HG02852 (cell line): ENCODE measurements around the gene MYBPHL.

ENCODE experiments used
- ATAC-seq: cut with Tn5 transposase; IDR thresholded peaks from one replicate; pipeline ENCODE4 v1.9.1; 2021; ENCODE audit warnings: mild to moderate bottlenecking, moderate library complexity; ENCODE audit not compliant: unreplicated experiment

The MYBPHL gene, protein sequence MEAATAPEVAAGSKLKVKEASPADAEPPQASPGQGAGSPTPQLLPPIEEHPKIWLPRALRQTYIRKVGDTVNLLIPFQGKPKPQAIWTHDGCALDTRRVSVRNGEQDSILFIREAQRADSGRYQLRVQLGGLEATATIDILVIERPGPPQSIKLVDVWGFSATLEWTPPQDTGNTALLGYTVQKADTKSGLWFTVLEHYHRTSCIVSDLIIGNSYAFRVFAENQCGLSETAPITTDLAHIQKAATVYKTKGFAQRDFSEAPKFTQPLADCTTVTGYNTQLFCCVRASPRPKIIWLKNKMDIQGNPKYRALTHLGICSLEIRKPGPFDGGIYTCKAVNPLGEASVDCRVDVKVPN

DNA sequence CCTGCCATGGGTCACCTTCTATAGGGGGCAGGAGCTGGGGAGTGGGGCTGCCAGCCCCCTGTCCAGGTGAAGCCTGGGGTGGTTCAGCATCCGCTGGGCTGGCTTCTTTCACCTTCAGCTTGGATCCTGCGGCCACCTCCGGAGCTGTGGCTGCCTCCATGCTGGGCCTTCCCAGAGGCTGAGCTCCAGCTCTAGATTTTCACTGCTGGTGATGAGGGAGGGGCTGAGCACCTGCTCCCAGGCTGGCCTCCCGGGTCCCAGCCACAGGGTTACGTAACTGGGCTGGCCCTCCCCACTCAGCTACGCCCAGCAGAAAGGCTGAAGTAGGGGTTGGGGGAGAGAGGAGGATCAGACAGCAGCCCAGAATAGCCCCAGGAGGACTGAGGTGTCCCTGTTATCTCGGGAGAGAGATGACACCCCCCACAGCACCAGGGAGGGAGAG, at the start of gene MYBPHL:
MYBPHL (minus strand) TSS at position 180 of the 442 bp plus-strand sequence; CDS start at position 160, 20 bp downstream.
- ATAC-seq = no peak

DNA sequence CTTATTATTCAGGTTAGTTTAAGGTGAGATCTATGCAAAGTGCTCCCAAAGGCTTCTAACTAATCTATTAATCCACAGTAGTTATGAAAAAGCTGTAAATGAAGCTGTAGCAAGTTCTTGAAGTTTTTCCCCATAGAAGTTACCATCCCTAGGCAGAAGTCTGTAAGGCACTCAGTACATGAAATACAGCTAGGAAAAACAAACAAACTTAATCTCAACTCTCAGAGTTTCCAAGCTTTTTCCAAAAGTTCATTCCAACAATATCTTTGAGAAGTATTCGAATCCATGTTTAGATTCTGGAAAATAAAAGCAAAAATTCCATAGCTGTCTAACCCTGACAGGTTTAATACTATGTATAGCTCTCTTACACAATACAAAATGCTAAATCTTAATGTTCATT, 49.7 kb upstream of the MYBPHL start:
- ATAC-seq = no peak

DNA sequence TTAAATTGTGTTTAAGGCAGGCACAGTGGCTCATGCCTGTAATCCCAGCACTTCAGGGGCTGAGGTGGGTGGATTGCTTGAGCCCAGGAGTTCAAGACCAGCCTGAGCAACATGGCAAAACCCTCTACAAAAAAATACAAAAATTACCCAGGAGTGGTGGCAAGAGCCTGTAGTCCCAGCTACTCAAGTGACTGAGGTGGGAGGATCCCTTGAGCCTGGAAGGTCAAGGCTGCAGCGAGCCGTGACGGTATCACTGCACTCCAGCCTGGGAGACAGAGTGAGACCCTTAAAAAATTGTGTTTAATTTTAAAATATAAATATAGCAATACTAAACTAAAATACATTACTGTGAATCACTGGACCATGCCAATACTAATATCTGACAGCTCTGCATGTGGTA, 48.1 kb upstream of the MYBPHL start:
- no peak for ATAC-seq

DNA sequence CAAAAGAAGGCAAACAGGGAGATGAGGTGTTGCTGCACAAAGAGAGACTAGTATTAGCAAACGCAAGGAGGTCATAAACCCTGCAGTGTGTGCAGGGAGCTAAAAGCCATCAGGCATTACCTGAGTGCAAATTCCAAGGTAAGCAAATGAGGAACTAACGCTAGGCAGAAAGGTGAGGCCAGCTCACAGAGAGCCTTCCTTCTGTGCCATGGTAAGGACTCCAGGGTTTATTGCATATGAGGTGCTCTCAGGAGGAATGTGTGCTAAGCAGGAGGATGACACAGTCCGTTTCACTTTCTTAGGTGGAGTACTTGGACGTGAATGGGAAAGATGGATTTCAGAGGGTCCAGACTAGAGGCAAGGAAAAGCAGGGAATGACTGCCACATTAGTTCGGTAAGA, 44.6 kb upstream of the MYBPHL start:
- ATAC-seq = no peak

DNA sequence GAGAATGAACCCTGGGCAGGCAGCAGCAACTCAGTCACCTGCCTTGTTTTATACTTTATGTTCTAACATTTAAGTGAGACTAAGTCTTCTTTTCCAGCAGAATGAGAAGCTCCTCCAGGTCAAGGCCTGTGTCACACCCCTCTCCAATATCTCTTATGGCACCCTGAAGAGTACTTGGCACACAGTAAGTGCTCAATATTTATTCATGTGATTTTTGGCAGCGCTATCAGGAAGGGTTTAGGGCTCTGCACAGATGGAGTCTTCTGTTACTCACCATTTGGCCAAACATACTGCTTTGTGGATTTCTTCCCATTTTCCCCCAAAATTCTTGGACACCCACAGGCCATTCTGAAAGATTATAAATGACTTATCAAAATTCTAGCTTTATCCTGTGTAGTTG, 43.8 kb upstream of the MYBPHL start:
- ATAC-seq = no peak

DNA sequence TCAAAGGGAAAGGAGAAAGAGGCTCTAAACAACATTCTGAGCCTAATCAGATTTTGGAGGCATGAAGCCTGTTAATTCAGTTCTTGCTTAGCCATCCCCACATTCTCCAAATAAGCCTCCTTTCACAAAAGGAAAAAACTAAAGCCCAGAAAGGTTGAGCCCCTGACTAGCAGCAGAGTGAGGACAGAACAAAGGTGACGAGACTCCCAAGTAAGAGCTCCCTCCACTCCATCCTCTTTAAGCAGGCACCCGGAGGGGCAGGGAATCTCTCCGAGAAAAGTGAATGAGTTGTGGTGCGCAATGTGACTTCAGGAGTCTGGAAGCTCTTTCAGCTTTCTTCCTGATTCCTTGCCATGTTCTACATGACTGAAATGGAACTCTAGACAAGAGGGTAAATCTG, 43.4 kb upstream of the MYBPHL start:
- no peak for ATAC-seq

DNA sequence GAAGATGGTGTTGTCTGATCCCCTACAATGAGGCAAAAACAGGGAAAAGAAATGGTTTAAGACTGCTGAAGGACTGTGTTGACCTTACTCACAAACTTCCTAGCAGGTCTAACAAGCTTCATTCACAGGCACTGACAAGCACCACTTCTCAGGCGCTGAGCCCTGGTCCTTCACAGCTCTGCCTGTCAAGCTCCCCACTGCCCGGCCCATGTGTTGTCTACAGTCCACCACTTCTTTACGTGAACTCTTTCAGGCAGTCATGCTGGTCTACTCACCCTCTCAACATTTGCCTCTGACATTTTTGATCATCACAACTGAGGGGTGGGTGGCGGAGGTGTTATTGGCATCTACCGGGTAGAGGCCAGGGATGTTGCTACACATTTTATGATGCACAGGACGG, 40.7 kb upstream of the MYBPHL start:
- no peak for ATAC-seq

DNA sequence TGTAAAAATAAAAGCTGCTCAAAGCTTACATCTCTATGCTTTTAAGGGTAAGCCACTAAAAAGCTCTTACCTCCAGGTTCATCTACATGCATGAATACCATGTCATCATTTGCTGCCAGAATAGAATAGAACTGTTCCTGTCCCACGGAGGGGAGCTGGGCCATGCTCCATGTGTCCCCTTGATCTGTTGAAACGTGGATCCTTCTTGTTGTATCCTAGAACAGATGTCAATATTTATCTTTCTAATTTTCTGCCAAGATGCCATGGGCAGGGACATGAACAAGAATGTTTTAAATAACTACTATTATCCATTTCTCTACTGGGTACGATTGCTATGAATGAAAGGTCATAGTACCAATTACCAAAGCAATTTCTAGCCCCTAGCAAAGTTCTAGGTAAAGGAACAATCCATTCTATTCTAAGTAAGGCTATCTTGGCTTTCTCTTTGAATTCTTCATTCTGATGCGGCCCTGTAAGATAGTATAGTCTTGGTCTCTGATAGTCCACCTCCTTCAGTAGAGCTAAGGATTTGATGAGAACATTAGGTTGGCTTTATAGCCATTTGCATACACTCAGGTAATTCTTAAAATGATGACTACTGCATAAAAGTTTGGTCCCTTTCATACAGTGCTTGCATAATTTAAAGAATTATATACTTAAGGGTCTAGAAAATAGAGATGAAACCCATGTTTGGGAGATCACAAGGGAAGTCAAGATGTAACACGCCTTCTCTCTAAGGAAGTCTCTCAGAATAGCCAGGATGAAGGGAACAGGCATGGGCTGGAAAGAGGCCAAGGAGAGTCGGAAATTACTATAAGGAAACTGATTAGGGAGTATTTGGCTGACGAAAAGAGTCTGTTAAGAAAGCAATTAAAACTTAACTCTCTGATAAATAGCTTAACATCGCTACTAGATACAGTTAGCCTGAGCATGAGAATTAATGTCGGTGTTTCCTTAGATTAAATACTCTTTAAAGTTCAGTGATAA, 35.4 kb upstream of the MYBPHL start:
- ATAC-seq = no peak

DNA sequence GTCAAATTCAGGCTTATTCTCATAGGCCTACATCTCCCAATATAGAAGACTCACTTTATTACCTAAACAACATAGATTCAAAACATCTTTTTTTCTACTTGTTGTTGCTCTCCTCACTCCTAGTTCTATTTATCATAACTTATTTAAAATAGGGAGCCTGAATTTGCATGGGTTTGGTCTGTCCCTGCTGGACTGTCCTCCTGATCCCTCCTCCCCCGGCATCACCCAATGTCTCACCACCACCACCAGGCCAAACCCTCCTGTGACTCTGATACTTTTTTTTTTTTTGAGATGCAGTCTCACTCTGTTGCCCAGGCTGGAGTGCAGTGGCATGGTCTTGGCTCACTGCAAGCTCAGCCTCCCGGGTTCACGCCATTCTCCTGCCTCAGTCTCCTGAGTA, 31.8 kb upstream of the MYBPHL start:
- ATAC-seq = no peak

DNA sequence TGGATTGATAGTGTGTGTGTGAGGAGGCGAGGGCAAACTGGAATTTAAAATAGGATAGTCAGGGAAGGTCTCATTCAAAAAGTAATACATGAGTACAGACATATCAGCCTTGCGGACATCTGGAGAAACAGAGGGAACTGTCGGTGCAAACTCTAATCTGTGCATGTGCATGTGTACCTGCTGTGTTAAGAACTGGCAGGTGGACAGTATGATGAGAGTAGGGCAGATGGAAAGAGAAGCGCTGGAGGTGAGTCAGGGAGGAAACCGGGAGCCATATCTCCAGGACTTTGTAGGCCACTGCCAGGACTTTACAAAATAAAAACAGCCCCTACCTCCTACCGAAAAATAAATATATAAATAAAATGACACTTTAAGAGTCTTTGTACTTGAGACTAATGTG, 31.3 kb upstream of the MYBPHL start:
- no peak for ATAC-seq

DNA sequence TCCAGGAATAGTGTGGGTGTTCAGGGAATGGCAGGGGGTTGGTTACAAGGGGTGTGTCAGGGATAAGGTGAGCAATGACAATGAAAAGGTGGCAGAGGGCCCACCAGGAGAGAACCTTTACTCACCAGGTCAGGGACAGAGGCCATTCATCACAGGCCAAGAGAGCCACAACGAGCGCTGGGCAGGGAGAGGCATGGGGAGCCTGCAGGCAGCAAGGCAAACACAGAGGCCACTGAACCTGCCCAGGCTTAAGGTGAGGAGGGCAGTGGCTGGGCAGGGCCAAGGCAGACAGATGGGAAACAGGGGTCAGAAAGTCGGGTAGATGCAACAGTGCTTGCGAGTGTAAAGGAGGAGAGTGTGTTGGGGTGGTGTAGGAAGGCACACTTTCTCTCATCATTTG, 28.3 kb upstream of the MYBPHL start:
- no peak for ATAC-seq

DNA sequence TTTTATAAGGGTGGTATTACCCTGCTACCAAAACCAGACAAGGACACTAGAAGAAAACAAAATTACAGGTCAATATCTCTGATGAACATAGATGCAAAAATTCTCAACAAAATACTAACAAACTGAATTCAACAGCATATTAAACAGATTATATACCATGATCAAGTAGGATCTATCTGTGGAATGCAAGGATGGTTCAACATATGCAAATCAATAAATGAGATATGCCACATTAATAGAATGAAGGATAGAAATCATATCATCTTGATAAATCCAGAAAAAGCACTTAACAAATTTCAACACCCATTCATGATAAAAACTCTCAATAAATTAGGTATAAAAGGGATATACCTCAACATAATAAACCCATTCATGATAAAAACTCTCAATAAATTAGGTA, 24.3 kb upstream of the MYBPHL start:
- ATAC-seq = no peak

DNA sequence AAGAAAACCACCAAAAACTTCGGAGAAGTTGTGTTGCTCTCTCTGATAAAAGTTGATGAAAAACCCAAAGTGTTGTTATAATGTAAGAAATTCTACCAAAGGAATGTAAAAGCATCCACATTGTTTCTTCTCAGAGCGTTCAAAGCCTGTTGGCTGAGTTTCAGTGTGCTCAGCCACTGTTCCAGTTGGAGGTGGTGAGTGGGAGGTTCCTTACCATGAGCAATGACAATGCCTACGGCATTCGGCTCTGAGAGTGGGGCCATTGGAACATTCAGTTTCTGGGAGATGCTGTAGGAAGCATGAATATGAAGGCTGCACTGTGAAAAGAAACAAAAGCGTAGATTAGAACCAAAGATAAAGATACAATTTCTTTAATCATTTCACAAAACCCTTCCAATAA, 20.5 kb upstream of the MYBPHL start:
- ATAC-seq = no peak

DNA sequence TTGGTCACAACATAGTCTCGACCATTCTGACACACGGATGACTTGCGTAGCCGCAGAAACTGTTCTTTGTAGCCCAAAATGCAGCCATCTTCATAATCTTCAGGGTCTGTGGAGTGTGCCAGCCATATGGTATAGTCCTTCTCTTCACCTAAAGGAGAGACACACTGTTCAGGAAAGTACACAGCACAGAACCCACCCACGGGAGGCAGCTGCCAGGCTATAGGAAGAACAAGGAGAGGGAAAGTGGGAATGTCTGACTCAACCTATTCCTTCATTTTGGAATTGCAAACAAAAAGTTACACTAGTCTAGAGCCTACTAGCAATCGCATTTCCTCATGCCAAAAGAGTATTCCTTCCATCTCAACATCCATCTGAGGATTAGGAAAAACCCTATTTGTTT, 16.2 kb upstream of the MYBPHL start:
- no peak for ATAC-seq

DNA sequence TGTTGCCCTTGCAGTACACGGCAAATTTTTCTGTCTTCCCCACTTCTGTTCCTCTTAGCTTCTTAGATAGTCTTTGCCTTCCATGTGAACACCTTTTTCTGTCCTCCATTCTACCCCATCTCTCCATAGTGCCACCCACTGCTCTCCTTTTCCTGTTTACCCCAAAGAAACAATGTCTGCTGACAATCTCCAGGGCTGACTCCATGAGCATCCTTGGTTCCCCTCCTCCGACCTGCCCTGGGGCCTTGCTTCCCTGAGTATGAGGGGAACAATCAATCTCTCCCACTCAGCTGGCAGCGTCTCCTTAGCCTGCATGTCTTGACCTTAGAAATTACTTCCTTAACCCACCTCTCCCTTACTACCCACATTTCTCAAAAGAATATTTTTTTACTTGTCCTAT, 12.3 kb upstream of the MYBPHL start:
- ATAC-seq = no peak

DNA sequence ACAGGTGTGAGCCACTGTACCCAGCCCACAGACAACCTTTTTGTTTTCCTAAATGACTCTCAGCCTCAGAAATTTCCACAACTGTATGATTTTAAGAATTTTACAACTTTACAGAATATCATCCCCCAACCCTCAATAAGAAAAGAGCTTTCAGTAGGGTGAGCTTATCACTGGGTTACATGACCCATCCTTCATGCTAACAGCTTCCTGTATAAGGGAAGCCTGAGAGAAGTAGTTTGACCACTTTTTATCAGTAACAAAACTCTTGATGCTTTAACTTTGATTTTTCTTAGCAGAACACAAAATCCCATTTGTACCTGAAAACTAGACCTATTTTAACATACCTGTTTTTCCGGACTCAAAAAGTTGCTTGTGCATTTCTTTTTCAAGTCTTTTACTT, 9.7 kb upstream of the MYBPHL start:
- no peak for ATAC-seq

DNA sequence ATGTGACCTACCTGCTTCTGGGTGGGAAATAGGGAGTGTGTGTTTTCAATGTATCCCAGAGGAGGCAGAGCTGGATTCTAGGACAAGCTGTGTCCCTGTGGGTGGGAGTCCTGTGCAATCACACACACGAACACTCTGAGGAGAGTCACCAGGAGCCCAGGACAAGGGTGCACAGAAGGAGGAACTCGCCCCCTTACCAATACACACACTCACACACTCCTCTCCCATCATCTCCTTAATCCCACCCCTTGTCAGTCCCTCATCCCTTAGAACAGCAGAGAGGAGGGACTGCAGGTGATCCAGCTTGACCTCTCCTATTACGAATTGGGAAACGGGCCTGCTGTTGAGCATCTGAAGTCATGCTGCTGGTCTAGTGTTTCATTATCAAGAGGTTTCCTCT, 8.5 kb upstream of the MYBPHL start:
- no peak for ATAC-seq

DNA sequence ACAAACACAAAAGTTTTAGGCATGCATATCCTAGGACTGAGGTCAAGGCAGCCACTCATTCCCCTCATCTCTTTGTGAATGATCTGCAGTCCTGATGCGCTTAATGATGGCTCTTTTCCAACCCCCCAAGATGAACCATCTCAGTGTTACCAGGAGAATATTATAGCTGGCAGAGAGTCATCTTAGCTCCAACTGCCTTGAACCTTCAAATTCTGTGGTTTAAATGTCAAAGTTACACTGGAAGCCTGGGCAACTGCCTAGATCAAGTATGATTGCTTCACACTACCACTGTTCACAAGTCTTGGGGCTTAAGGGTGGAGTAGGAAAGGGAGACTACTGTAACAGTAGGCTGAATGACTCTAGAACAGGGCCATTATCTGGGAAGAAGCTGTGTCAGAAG, 8.0 kb upstream of the MYBPHL start:
- ATAC-seq = no peak

DNA sequence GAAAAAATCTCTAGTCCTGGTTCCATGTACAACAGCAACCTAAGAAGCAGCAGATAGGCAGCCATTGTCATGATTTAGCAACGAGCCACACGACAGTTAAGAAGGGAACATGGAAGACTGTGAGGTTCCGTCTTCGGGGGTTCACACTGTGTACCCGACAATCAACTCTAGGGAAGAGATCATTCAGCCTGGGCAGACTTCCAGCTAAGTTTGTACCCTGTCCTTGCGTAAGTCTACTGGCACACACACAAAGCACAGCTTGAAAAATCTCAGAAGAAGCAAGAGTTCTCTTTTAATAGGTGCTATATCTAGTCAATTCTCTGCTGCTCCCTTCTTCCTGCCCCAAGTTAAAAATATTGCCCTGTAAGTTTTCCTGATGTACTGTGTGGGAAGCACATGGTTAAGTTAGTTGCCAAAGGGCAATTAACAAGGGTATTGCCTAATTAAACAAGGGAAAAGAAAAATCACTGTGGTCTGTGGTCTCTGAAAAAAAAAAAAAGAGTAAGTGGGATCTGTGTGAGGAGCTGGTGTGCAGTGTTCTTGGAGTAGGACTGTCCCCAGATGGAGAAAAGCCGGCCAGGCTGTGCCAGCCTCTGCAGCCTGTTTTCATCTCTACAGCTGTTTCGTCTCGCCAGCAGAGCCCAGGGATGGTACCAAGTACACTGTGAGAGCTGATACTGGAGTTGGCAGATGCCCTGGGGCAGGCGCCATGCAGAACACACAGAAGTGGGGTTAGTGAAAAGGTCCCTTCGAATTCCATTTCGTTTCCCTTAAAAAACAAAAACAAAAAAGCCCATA, 6.4 kb upstream of the MYBPHL start:
- no peak for ATAC-seq

DNA sequence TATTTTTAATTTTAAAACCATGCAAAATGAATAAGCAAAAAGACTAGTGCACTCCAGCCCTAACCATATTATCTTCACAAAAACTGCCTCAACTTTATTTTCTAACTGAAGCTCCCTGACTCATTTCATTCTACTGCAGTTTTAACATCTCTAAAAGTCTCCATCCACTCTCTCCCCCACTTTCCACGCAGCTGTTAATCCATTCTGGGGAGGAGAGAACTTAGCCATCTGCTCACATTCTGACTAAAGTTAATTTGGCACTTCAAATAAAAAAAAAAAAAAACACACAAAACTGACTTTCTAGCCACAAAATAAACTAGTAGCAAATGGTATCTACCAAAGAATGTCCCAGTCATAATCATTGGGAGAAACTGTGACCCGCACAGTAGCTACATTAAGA, 5.4 kb upstream of the MYBPHL start:
- ATAC-seq = no peak

DNA sequence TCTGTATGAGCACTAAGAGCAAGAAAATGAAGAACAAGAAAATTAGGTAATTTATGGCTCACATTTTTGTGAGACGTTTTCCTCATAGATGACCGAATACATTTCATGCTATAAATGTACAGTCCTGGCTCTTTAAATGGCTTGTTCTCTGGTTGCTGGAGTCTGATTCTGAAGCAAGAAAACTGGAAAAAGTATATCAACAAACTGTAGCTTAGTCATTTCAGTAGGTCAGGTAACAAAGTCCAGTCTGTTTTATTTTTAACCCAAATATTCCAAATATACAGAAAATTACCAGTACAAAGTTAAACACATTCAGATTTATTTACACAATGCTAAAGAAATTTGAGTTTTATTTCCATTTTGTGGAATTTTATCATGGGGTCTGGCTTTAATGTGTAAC, 2.5 kb upstream of the MYBPHL start:
- ATAC-seq = no peak
